Heart left ventricle (tissue), 13 donors: Measurements from ENCODE around the gene HELZ2.

Experiments
- CTCF ChIP-seq, 12 donors: fragments of 200-600 bp; sonication (generic) in 4 of 12; IDR thresholded peaks; one replicate each; pipeline versions ENCODE4 v1.5.0 to v1.8.0; 2018 to 2022; ENCODE audit warnings: antibody characterized with exemption in 12 of 12, mild to moderate bottlenecking in 5 of 12
- POLR2A ChIP-seq, 2 donors: fragments of 450-650 bp; IDR thresholded peaks; one replicate each; pipeline ENCODE4 v1.6.1; 2017; ENCODE audit warnings: antibody characterized with exemption in 2 of 2, mild to moderate bottlenecking in 2 of 2, moderate library complexity in 2 of 2
- donor health status: ischemic (EF 13 %, LVEDD 7.1; RV severe dilation, severe dysfunction).
- donor health status: DM: no; HTN: yes; CAD: no.
- donor health status: DM: no; HTN: no; CAD: no.
- donor health status: ischemic (EF 25% LVEDD 6.9; RV normal size, moderate dysfunction).
- donor health status: ischemic (EF 25% LVEDD 5.7; RV mildly dilated, moderate dysfunction).
- donor health status: ischemic (EF 35%, LVEDD 5.7; RV mildly dilated, moderate dysfunction).
- donor health status: nonischemic (EF 11% LVEDD 7.7; RV severe dilation, severe dysfunction).
- donor health status: DM: yes; HTN: yes; CAD: no.
- donor health status: PGD.
- donor health status: ischemic (EF 29% LVEDD 5.4; RV normal size, mild dysfunction).
- donor health status: nonischemic (EF 23%, LVEDD 6.1; RV moderate dilation, normal function).

- TF ChIP-seq CTCF (IDR thresholded peaks at IDR 0.05) (no peak), POLR2A (IDR thresholded peaks at IDR 0.05) (no peak)
These were observed 1.0 kb upstream of the HELZ2 start for GRCh38 chr20:63574829-63575743.
